Fibroblast of skin of right biceps (primary cell): ENCODE results near the gene DUS3L.
"Not testable (repeated sequence)": the region's sequence is repeated elsewhere in the genome, so short reads cannot be mapped to it uniquely, and the experiment has no call there.

Experiments used
- DNase-seq: peaks from one replicate; pipeline ENCODE4 v3.0.0-alpha.2; 2013

The DUS3L gene

DNA sequence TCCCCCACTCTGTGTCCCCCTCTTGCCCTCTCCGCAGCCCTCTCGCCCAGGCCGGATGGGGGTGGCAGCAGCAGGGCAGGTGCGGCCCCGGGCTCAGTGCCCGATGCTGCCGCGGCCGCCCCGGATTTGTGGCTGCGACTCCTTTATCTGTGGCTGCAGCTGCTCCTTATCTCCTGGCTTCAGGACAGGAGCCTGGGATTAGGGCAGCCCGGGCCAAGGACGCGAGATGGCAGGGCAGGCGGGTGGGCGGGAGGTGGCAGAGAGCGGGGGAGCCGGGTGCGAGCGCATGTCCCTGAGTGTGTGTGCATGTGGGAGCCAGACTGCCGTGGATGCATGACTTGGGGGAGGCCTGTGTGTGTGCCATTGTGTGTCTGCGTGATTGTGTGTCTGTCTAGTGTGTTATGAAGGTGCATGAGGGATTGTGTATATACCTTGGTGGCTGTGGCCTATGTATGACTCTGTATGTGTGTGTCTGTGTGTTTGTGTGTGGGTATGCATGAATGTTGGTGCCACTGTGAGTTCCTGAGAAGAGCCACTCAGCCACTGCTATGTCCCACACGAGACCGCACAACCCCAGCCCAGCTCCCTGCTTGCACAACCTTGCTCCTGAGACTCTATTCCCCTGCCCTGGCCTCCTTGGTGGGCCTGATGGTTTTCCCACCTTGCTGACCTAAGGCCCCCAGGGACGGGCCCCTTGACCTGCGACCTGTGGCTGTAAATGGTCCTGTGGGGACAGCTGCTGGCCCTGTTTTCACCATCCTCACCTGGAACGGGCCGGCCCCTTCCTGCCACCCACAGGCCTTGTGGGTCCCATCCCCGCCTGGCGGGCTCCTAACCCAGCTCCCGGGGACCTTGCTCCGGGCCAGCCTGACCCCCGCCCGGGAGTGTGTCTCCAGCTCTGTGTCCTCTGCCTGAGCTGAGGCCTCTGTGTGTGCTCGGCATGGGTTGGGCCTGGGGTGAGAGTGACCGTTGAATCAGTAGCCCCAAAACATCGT is 8.6 kb upstream of the DUS3L start:
- DNase-seq: no peak

GRCh38 chr19:5798244-5798643 is 7.3 kb upstream of the DUS3L start:
- no peak for DNase-seq

DNA sequence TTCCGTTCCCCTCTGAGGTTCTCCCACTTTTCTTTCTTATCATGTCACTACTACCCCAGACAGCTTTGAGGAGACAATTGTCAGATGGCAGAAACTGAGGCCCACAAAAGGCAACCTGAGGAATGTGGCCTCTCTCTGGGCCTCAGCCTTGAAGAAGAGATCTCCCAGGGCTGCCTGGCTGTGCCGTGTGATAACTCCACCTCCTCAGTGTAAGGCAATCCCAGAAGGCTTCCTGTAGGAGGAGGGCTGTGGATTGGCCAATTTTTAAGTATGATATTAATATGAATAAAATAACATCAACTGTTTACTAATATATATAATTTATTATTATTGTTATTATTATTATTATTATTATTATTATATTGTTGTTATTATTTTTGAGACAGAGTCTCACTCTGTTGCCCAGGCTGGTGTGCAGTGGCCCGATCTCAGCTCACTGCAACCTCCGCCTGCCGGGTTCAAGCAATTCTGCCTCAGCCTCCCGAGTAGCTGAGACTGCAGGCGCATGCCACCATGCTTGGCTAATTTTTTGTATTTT is 4.5 kb upstream of the DUS3L start:
- no peak for DNase-seq

GRCh38 chr19:5793188-5793587 is 2.2 kb upstream of the DUS3L start:
- no peak for DNase-seq

DNA sequence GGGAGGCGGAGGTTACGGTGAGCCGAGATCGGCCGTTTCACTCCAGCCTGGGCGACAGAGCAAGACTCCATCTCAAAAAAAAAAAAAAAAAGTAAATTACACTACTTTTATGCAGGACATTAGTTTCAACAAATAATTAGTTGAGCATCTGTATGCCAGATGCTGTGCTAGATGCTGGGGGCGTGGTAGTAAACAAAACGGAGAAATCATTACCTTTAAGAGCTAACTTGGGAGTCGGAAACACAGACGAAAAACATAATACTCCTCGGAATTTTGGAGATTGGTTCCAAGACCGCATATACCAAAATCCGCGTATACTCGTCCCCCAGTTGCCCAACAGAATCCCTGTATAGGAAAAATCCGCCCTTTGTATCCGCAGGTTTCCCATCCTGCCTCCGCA is 1.3 kb upstream of the DUS3L start:
- DNase-seq: no peak

GRCh38 chr19:5789886-5790558 is 941 bp downstream of the DUS3L start:
- no peak for DNase-seq

GRCh38 chr19:5789351-5789761 is 1.6 kb downstream of the DUS3L start:
- DNase-seq: no peak

DNA sequence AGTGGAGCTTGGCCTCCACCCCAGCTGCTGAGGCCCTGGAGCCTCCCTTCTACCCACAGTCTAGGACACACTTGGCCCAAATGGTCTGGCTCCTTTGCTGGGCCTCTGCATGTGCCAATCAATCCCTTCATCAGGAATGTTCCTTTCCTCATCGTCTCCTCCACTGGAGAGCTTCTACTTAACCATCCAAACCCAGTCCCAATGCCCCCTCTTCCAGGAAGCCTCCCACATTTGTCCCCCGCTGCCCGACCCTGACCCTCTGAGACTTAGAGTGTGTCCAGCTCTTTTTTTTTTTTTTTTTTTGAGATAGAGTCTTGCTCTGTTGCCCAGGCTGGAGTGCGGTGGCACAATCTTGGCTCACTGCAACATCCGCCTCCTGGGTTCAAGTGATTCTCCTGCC is 2.5 kb downstream of the DUS3L start:
- no peak for DNase-seq

DNA sequence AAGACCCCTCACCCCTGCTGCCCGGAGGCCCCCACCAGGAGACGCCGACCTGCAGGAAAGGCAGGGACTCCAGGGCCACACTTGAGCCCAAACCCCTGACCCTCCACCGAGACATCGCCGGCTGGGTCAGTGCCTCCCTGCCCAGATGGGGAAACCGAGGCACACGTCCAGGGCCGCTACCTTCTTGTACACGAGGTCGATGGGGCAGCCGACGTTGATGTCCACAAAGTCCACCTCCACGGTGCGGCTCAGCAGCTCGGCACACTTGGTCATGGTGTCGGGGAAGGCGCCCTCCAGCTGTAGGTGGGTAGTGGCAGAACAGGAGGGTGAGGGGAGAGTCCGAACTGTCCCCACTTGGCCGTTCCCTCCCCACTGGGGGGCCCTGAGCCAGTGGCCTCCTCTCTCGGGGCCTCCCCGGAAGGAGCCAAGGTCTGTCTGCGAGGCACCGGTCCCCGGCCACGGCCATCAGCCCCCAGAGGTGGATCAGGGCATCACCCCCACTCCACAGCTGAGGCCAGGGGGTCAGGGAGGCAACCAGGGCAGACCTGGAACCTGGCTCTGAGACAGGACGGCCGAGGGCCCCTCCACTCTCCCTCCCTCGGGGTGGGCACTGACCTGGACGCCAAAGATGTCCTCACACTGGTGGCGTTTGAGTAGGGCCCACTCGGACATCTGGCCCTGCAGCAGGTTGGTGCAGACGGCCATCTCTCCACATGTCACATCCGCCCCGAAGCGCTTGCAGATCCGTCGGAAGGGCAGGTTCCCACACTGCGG is 3.4 kb downstream of the DUS3L start:
- DNase-seq: no peak

DNA sequence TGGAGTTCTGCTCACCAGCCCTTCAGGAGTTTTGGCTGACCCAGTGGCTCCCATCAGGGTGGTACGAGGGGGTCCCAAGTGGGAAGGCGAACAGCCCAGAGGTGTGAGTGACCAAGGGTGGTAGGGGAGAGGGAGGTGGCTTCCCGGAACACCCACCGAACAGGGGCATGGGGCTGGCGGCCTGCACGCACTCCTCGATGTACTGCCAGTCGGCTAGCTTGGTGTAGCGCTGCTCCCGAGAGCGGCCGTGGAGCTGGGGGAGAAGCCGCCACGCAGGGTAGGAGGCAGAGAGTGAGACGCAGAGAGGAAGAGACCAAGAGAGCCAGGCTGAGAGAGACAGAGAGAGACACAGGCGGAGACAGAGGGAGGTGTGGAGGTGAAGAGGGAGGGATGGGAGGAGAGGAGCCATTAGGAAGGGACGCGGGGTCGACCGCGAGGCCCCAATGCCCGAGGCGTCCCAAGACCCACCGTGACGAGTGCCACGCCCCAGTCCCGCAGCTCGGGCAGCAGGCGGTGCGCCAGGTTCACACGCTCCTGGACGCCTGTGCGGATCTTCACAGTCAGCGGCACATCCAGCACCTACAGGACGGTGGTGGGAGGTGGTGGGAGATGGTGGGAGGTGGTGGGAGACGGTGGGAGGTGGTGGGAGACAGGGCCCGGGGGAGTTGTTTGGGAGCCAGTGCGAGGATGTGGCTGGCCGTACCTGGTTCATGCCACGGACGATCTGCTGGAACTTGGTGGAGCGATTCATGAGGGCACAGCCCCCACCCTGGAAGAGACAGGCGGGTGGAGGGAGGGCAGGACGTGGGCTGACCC is 4.2 kb downstream of the DUS3L start:
- DNase-seq: no peak

DNA sequence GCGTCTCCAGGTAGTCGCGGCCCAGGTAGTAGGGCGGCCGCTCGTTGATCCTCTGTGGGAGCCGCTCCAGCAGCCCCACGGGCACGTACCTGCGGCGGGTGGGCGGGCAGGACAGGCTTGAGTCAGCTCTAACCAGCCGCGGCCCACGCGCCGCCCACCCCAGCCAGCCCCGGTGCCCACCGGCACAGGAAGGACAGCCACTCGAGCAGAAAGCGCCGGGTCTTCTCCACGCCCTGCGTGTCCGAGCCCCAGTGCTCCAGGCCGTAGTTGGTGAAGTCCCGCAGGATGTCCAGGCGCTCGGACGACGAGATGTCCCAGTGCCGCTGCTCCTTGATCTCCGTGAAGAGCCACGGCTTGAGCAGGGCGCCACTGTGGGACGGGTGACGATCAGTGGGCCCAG is 5.5 kb downstream of the DUS3L start:
- DNase-seq: no peak

- DNase-seq: no peak
Measured at GRCh38 chr19:5784581-5785147, 6.3 kb downstream of the DUS3L start, which contains the start of gene PRR22. TSS of gene PRR22 (minus strand) at chr19:5784746. CDS start at chr19:5784660, 86 bp downstream.

DNA sequence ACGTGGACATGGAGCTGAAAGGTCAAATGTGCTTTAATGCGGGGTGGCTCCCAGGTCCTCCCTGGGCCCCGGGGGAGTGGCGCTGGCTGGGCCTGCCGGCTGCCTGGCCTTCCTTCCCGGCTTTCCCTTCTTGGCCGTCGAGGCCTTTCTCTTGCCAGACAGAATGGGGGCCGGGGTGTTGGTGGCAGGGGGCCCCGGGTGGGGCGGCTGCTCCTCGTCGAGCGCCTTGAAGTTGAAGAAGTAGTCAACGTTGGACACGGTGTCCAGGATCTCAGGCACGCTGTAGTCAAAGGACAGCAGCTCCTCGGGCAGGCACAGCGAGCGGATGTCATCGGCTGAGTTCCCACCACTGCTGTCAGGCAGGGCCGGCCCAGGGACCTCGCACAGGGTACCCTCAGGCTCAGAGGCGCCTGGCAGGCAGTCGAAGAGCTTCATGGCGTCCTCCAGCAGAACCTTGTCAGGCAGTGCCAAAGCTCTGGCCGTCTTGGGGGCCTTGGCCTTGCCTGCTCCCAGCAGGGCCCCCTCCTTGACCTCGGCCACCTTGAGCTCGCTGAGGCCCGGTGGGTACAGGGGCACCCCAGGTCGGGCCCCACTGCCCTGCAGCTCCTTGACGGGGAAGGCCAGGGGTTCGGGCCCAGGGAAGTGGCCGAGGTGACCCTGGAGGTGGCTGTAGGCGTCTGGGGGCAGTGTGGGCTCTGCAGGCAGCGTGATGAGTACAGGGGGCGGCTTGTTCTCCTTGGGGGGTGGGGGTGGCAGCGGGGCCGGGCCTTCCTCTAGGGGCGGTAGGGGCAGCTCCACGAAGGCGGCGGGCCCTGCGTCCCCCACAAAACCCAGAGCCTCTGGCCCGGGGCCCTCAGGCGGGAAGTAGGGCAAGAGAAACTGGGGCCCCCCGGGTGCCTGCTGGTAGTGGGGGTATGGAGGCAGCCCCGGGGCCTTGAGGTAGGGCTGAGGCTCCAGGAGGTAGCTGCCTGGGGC is 7.7 kb downstream of the DUS3L start:
- no peak for DNase-seq

- DNase-seq: no peak
Measured at GRCh38 chr19:5782322-5782721, 8.6 kb downstream of the DUS3L start.

DNA sequence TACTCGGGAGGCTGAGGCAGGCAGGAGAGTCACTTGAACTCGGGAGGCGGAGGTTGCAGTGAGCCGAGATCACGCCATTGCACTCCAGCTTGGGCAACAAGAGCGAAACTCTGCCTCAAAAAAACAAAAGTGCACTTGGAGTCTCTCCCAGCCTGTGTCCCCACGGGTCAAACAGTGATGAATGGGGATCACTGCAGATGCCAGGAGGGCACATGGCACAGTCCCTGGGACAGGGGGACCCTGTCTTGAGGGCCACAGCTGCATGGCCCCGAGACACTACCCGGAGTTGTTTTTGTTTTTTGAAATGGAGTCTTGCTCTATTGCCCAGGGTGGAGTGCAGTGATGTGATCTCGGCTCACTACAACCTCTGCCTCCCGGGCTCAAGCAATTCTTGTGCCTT is 10.0 kb downstream of the DUS3L start:
- not testable (repeated sequence) for DNase-seq

- no peak for DNase-seq
Measured at GRCh38 chr19:5778402-5778801, 12.6 kb downstream of the DUS3L start.

DNA sequence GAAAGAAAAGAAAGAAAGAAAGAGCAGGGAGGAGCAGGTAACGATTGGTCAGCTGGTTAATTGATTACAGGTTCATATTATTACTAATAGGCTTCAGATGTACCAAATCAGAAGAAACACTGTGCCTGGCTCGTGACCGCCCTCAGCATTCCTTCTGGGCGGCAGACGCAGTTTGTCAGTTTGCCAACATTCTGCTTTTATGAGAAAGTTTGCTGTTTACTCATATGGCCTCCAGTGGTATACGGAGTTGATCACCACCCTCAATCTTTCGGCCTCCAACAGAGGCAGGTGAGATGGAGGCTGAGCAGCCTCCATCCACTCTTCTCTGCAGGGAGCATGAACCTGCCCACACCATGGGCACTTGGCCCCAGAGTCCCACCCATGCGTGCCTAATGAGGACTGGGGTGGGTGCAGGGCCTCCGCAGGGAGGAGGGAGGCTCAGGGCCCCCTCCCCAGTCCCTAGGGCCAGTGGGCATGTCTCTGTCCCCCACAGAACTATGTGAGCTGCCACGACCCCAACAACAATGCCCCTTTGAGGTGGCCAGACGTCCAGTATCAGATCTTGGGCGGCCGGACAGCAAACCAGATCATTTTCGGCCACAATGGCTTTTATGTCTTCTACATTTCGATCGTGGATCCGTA is 15.2 kb downstream of the DUS3L start:
- DNase-seq: peak; percentile 78

DNA sequence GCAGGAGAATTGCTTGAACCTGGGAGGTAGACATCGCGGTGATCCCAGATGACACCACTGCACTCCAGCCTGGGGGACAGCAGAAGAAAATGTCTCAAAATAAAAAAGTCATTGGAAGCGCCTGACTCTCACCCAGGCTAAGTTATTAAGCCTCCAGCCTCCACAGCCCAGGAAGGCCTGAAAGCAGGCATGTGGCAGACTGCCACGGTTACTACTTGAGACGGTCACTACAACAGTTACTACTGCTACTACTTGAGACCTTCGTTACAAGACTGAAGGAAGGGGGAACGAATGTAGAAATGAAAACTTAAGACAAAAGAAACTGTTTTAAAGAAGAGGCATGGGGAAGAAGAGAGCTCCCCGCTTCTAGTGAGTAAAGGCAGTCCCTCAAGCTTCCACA is 16.0 kb downstream of the DUS3L start:
- DNase-seq: no peak

DNA sequence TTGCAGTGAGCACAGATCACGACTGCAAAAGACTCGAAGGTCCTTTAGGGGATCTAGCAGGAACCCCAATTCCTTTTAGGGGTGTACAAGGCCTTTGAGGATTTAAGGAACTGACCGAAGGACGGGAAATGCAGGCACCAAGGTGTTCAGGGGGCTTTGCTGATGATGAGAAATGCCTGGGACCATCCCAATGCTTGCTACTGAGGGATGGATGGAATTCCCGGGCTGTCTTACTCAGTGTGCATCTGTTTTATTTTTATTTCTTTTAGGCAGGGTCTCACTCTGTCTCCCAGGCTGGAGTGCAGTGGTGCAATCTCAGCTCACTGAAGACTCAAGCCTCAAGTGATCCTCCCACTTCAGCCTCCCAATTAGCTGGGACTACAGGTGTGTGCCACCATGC is 17.7 kb downstream of the DUS3L start:
- DNase-seq: no peak

- DNase-seq: no peak
Measured at GRCh38 chr19:5772416-5772815, 18.5 kb downstream of the DUS3L start.
